AG04449 (cell line): ENCODE results near the gene UGT1A4.

Experiments used
- CTCF ChIA-PET: fragments of 350-600 bp; formaldehyde crosslinking; extraction: SDS; loops from one replicate; lab custom pipeline; 2021; ENCODE audit warnings: antibody characterized with exemption; lab: Yijun Ruan, JAX
- POLR2A ChIA-PET: fragments of 400-600, 350-600 bp; formaldehyde crosslinking; extraction: SDS; loops from one replicate; lab custom pipeline; 2020; ENCODE audit warnings: antibody characterized with exemption, inconsistent platforms; lab: Yijun Ruan, JAX
- DNase-seq: peaks from one replicate; pipeline ENCODE4 v3.0.0-alpha.2; 2010; ENCODE audit warnings: low read depth, low spot score
- H3K4me3 ChIP-seq: 2 replicates; pipeline ENCODE4 v1.5.1; 2011; ENCODE audit warnings: low read depth, mild to moderate bottlenecking, control low read depth, low read length
- CTCF ChIP-seq: IDR thresholded peaks from one replicate; pipeline ENCODE4 v1.5.1; 2011; ENCODE audit warnings: mild to moderate bottlenecking, moderate library complexity, low read length, control low read depth, inconsistent platforms; ENCODE audit not compliant: insufficient read depth; ENCODE audit errors: missing control alignments

UGT1A4 gene

GRCh38 chr2:233676046-233676445 lies 42.5 kb upstream of the UGT1A4 start:
- no peak for TF ChIP-seq CTCF
- no peak overlapping the region for H3K4me3 ChIP-seq
- no peak for DNase-seq
- CTCF ChIA-PET: no interaction called here
- POLR2A ChIA-PET: no interaction called here

GRCh38 chr2:233679196-233679595 lies 39.3 kb upstream of the UGT1A4 start:
- ChIA-PET CTCF (no interaction called here), POLR2A (no interaction called here)
- H3K4me3 ChIP-seq: no peak overlapping the region
- DNase-seq: no peak
- TF ChIP-seq CTCF: no peak

- no peak for DNase-seq
- no peak overlapping the region for H3K4me3 ChIP-seq
- ChIA-PET POLR2A (no interaction called here), CTCF (interaction anchor here (1.3 kb wide), 1 partner anchor 31 kb away, joined by 3 read pairs; no protein-coding TSS in a partner anchor)
- no peak for TF ChIP-seq CTCF
Observed at GRCh38 chr2:233680361-233681045, 38.0 kb upstream of the UGT1A4 start.

DNA sequence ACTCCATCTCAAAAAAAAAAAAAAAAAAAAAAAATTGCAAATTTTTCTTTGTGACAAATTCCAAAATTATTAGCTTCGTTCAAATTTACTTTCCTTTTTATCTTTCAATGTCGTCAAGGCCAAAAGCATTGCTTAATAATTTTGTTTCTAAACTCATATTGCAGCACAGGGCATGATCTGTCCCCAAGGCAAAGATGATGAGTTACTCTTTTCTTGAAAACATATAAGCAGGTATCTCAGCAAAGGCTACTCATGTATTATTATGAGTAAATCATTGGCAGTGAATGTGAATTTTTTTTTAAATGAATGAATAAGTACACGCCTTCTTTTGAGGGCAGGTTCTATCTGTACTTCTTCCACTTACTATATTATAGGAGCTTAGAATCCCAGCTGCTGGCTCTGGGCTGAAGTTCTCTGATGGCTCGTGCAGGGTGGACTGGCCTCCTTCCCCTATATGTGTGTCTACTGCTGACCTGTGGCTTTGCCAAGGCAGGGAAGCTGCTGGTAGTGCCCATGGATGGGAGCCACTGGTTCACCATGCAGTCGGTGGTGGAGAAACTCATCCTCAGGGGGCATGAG lies 36.9 kb upstream of the UGT1A4 start, which contains the start of gene UGT1A7:
Gene UGT1A7 (plus strand): TSS at position 381 of the 579 bp plus-strand sequence. CDS start 37 bp downstream, at position 418.
- CTCF ChIA-PET: interaction anchor here (1.3 kb wide), 1 partner anchor 233 kb away, joined by 5 read pairs; no protein-coding TSS in a partner anchor
- no peak for TF ChIP-seq CTCF
- no peak for DNase-seq
- no peak within 1 kb of the TSS for H3K4me3 ChIP-seq
- POLR2A ChIA-PET: no interaction called here

GRCh38 chr2:233684640-233685039 lies 33.9 kb upstream of the UGT1A4 start:
- DNase-seq: no peak
- POLR2A ChIA-PET: no interaction called here
- no peak overlapping the region for H3K4me3 ChIP-seq
- no peak for TF ChIP-seq CTCF
- CTCF ChIA-PET: no interaction called here

- no peak overlapping the region for H3K4me3 ChIP-seq
- no peak for TF ChIP-seq CTCF
- DNase-seq: no peak
- ChIA-PET CTCF (interaction anchor here (1.0 kb wide), 1 partner anchor 25 kb away, joined by 6 read pairs; no protein-coding TSS in a partner anchor), POLR2A (no interaction called here)
Observed at GRCh38 chr2:233686928-233687327, 31.6 kb upstream of the UGT1A4 start.
